Esophagus muscularis mucosa (tissue), 4 donors: ENCODE data around the gene PATL1. TPM values are rescaled to one million over a fixed set of nuclear protein-coding genes. Genes with fewer than 3 reads are reported as not detected.

ENCODE experiments used
- DNase-seq: peaks from one replicate; pipeline ENCODE4 v3.0.0-alpha.2; 2017; ENCODE audit errors: extremely low spot score
- H3K27ac ChIP-seq, 4 donors: fragments of 200-600 bp; sonication (generic); replicated peaks in 1 of 4; 1 replicate in 3 of 4; 2 replicates in 1 of 4; pipeline ENCODE4 v1.5.1; 2016 to 2019; ENCODE audit warnings: mild to moderate bottlenecking in 1 of 4
- H3K27me3 ChIP-seq, 4 donors: fragments of 200-600 bp; sonication (generic); one replicate each; pipeline versions ENCODE4 v1.5.1 to v1.6.0; 2016 to 2019
- H3K36me3 ChIP-seq, 4 donors: fragments of 200-600 bp; sonication (generic); one replicate each; pipeline ENCODE4 v1.5.1; 2016 to 2019
- H3K4me1 ChIP-seq, 4 donors: fragments of 200-600 bp; sonication (generic); one replicate each; pipeline ENCODE4 v1.5.1; 2016 to 2019
- H3K4me3 ChIP-seq, 4 donors: fragments of 200-600 bp; sonication (generic); 1 replicate in 2 of 4; 2 replicates in 2 of 4; pipeline ENCODE4 v1.5.1; 2016 to 2019; ENCODE audit warnings: mild to moderate bottlenecking in 4 of 4, moderate library complexity in 1 of 4
- H3K9me3 ChIP-seq, 4 donors: fragments of 200-600 bp; sonication (generic); 1 replicate in 3 of 4; 2 replicates in 1 of 4; pipeline ENCODE4 v1.5.1; 2016 to 2019
- EP300 ChIP-seq: sonication (generic); formaldehyde crosslinking; IDR thresholded peaks from one replicate; pipeline ENCODE4 v1.6.1; 2017; ENCODE audit warnings: antibody characterized with exemption
- POLR2A ChIP-seq: fragments of 450-650 bp; IDR thresholded peaks from one replicate; pipeline ENCODE4 v1.6.1; 2017; ENCODE audit warnings: antibody characterized with exemption, moderate library complexity, mild to moderate bottlenecking, low read depth
- POLR2AphosphoS5 ChIP-seq, 2 donors: sonication (generic); formaldehyde crosslinking; IDR thresholded peaks; one replicate each; pipeline ENCODE4 v1.6.1; 2017; ENCODE audit warnings: antibody characterized with exemption in 2 of 2
- WGBS: methylation state at CpG from one replicate; pipeline ENCODE4 v1.1.5; 2018; 5-methylcytosine and 5-hydroxymethylcytosine counted together
- intact Hi-C: fragments of 100-400 bp; cut with DNase I; formaldehyde crosslinking; loops from one replicate; pipeline ENCODE4 v1.15.1; 2023
- total RNA-seq, 4 donors: library from RNA; depleted of rRNA; stranded (reverse); fragments of >200 nt; gene quantifications; one replicate each; pipeline versions ENCODE4 v1.1.0 to v1.2.1, GENCODE V29; 2016
- TF ChIP-seq, protein P1 (sequence below), 3 experiments: fragments of 200-600 bp in 2 of 3; fragments of 450-650 bp in 1 of 3; sonication (generic) in 2 of 3; IDR thresholded peaks; one replicate each; pipeline ENCODE4 v1.5.1; 2017 to 2019; ENCODE audit warnings: antibody characterized with exemption in 3 of 3, mild to moderate bottlenecking in 2 of 3, moderate library complexity in 1 of 3

PATL1 gene
- total RNA-seq, 4 donors from 2014 or later: 12.5 to 18.5 (median 16.1) TPM

DNA sequence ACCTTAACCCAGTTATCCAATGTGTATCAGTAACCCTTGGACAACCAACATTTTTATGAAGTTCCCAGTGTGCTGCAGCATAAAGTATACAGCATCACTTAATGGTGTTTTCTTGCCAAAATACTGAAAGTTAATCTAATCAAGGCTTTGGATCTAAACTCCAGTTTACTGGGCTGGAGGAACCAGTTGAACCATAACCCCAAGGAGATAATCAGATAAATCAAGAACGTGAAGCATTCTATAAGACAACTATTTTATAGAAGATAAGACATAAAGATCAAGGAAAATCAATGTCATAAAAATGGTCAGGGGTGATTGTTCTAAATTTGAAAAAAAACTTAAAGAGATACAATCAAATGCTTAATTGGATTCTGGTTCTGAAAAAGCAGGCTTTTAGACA lies 51.0 kb downstream of the PATL1 start:
- no peaks in the 10 kb centered on the region for H3K9me3 ChIP-seq
- 71% methylated on average over 1 of the region's 1 CpG for WGBS

DNA sequence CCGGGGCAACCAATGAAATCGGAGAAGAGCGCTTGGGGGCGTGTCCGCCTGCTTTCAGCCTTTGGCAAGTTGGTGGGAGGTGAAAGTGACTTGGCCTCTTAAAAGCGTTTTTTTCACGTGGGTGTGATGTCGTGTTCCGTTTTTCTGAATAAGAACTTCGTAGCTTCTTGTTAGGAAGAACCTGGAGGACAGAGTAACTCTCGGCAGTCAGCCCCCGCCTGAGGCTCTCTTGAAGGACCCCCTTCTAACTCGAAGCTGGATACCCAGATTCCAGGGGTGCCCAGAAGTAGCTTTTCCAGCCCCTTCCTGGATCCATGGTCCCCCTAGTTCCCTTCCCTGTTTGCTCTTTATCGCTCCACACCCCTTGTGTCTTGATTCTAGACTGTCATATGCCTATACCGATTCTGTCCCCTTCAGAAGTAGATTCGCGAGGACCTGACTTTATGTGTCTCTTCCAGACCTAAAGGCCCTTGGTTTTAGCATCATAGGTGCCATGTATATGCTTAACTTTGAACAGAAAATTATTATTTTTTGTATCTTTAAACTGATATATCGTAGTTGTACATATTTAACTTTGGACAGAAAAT lies 52.3 kb downstream of the PATL1 start:
- Histone ChIP-seq H3K4me1 (peaks cover 28 to 42% (median 35%) of the 10 kb centered on the region in 4 donors), H3K36me3 (no peaks in the 10 kb centered on the region), H3K9me3 (no peaks in the 10 kb centered on the region), H3K4me3 (peak overlapping the region; percentile 55 to 63 (median 58)), H3K27ac (peak overlapping the region; percentile 89 to 97 (median 94)), H3K27me3 (no peaks in the 10 kb centered on the region)
- intact Hi-C loops: loop anchor here (5.0 to 10.0 kb wide), 2 partner anchors 51 to 82 kb away; partner anchors contain the start of gene PATL1
- no peak for TF ChIP-seq POLR2A
- TF ChIP-seq EP300: no peak
- TF ChIP-seq POLR2AphosphoS5 (IDR thresholded peaks at IDR 0.05): peak; percentile 14 to 54
- DNase-seq: no peak
- 14% methylated on average over 18 of the region's 18 CpGs for WGBS

More for the DNA sequence above, 51.0 kb downstream of the PATL1 start:
- no peak overlapping the region for H3K4me3 ChIP-seq
- no peaks in the 10 kb centered on the region for H3K27me3 ChIP-seq
- no peaks in the 10 kb centered on the region for H3K36me3 ChIP-seq
- peaks cover 18 to 29% (median 21%) of the 10 kb centered on the region in 4 donors for H3K4me1 ChIP-seq
- no peak for DNase-seq
- TF ChIP-seq, protein P1, sequence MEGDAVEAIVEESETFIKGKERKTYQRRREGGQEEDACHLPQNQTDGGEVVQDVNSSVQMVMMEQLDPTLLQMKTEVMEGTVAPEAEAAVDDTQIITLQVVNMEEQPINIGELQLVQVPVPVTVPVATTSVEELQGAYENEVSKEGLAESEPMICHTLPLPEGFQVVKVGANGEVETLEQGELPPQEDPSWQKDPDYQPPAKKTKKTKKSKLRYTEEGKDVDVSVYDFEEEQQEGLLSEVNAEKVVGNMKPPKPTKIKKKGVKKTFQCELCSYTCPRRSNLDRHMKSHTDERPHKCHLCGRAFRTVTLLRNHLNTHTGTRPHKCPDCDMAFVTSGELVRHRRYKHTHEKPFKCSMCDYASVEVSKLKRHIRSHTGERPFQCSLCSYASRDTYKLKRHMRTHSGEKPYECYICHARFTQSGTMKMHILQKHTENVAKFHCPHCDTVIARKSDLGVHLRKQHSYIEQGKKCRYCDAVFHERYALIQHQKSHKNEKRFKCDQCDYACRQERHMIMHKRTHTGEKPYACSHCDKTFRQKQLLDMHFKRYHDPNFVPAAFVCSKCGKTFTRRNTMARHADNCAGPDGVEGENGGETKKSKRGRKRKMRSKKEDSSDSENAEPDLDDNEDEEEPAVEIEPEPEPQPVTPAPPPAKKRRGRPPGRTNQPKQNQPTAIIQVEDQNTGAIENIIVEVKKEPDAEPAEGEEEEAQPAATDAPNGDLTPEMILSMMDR (IDR thresholded peaks at IDR 0.05): no peak
- TF ChIP-seq EP300 (no peak), POLR2AphosphoS5 (IDR thresholded peaks at IDR 0.05) (no peak), POLR2A (no peak)
- intact Hi-C loops: loop anchor here (5.0 to 10.0 kb wide), 2 partner anchors 49 to 83 kb away; partner anchors contain the start of gene PATL1
- no peak overlapping the region for H3K27ac ChIP-seq

DNA sequence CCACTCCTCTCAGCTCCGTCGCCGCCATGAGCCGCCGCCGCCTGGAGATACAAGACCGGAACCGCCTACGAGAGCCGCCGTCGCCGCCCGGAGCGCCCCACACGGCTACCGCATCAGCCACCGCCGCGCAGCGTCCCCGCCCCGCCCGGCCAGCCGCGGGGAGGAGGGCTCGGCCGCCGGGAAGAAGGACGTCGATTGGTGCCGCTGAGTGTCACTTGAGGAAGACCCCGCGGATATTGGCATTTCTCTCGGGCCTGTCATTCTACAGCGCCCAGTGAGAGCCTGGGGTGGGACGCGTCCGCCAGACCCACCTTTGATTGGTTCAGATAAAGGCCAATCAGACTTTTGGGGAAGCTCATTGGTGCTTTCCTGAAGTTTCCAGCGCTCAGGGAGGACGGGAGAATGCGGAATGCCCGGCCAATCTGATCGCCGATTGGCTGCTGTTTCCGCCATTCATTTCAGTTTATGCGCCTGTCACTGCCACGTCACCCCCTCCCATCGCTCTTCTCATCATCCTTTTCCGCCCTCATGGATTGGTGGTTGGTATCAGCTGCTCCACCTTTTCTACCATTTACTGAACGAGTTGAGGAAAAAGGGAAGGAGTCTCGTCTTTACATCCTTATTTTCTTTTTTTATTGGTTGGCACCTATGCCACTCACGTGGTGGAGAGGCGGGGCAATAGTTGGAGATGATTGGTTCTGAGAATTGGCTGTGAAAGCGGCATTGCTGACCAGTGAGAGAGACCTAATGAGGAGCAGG lies 53.0 kb downstream of the PATL1 start, which contains the start of gene OSBP:
TSS of gene OSBP (minus strand) at position 138 of the 759 bp plus-strand sequence. CDS start at position 28, 110 bp downstream.
- TF ChIP-seq EP300 (no peak), POLR2A (peak; percentile 50), POLR2AphosphoS5 (IDR thresholded peaks at IDR 0.05) (peak; percentile 66 to 83)
- TF ChIP-seq, protein P1 (IDR thresholded peaks at IDR 0.05): peak in 1 of 3 experiments; percentile 33
- H3K4me1 ChIP-seq: peaks cover 28 to 49% (median 41%) of the 10 kb centered on the region in 4 donors
- H3K27ac ChIP-seq: peak within 1 kb of the TSS; percentile 91 to 97 (median 96)

DNA sequence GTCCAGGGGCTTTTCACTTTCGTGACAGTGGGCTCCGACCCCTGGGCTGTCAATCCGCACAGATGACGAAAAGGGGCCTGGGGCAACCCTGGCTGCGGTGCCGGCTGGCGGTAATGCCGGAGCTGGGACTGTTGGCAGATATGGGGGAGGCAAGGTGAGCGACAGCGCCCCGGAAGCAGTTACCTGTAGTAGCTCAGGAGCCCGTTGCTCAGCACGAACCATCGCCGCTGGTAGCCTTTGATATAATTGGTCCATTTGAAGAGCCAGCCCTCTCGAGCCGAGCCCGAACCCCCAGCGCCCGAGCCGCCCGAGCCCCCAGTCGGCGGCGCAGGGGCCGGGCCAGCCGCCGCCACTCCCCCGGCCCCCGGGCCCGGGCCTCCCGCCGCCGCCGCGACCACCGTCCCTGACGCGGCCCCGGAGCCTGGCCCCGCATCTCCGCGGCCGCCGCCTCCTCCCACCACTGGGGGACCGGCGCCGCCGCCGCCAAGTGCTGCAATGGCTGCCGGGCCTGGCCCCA lies 53.7 kb downstream of the PATL1 start:
- peak overlapping the region; percentile 91 to 97 (median 96) for H3K27ac ChIP-seq
- H3K9me3 ChIP-seq: no peaks in the 10 kb centered on the region
- intact Hi-C loops: loop anchor here (5.0 to 10.0 kb wide), 2 partner anchors 52 to 80 kb away; partner anchors contain the start of gene PATL1
- peak overlapping the region; percentile 78 to 96 (median 87) for H3K4me3 ChIP-seq
- TF ChIP-seq EP300: no peak
- TF ChIP-seq, protein P1 (IDR thresholded peaks at IDR 0.05): no peak
- TF ChIP-seq POLR2A: no peak
- TF ChIP-seq POLR2AphosphoS5 (IDR thresholded peaks at IDR 0.05): no peak
- peaks cover 28 to 52% (median 44%) of the 10 kb centered on the region in 4 donors for H3K4me1 ChIP-seq
- DNase-seq: no peak
- 0% methylated on average over 12 of the region's 51 CpGs for WGBS
- H3K36me3 ChIP-seq: peaks cover 2 to 6% (median 2%) of the 10 kb centered on the region in 4 donors
- H3K27me3 ChIP-seq: no peaks in the 10 kb centered on the region

More for the DNA sequence above, 53.0 kb downstream of the PATL1 start, which contains the start of gene OSBP:
- H3K27me3 ChIP-seq: no peaks in the 10 kb centered on the region
- no peaks in the 10 kb centered on the region for H3K36me3 ChIP-seq
- DNase-seq: peak; percentile 100
- intact Hi-C loops: loop anchor here (5.0 to 10.0 kb wide), 2 partner anchors 51 to 81 kb away; partner anchors contain the start of gene PATL1
- H3K9me3 ChIP-seq: no peaks in the 10 kb centered on the region
- peak within 1 kb of the TSS; percentile 78 to 96 (median 87) for H3K4me3 ChIP-seq
- 0% methylated on average over 23 of the region's 55 CpGs for WGBS
